ENCODE data around the gene ZBTB4.

GRCh38 chr17:7490144-7490543 lies 10.7 kb upstream of the ZBTB4 start:
- no peak for TF ChIP-seq EZH2 (IDR thresholded peaks at IDR 0.05; ENCODE audit: borderline replicate concordance, low read length)
- no peak for TF ChIP-seq CTCF (conservative IDR thresholded peaks at IDR 0.05 in 1 of 2, IDR thresholded peaks at IDR 0.05 in 1 of 2; ENCODE audit: extremely low read depth in 1 of 2, insufficient read depth in 1 of 2, low read depth in 1 of 2, low read length in 2 of 2)
